VCaP (cell line): Measurements from ENCODE around the gene YWHAE.
"Not testable (repeated sequence)": the region's sequence is repeated elsewhere in the genome, so short reads cannot be mapped to it uniquely, and the experiment has no call there.

ENCODE experiments used
- H3K27ac ChIP-seq: fragments of 450-650 bp; 2 replicates; pipeline ENCODE4 v1.5.1; 2017
- CTCF ChIP-seq: fragments of 450-650 bp; conservative IDR thresholded peaks from 2 replicates; pipeline ENCODE4 v1.5.1; 2017; ENCODE audit warnings: mild to moderate bottlenecking, moderate library complexity

YWHAE gene

GRCh38 chr17:1315891-1316403, 84.1 kb downstream of the YWHAE start:
- H3K27ac ChIP-seq, result no peak overlapping the region
- TF ChIP-seq CTCF, result no peak

GRCh38 chr17:1315409-1315808, 84.6 kb downstream of the YWHAE start:
- no peak overlapping the region for H3K27ac ChIP-seq
- TF ChIP-seq CTCF, result no peak

GRCh38 chr17:1313270-1314005, 86.6 kb downstream of the YWHAE start:
- no peak overlapping the region for H3K27ac ChIP-seq
- no peak for TF ChIP-seq CTCF

GRCh38 chr17:1312261-1312870, 87.7 kb downstream of the YWHAE start:
- TF ChIP-seq CTCF, result no peak
- no peak overlapping the region for H3K27ac ChIP-seq

- H3K27ac ChIP-seq, result not testable (repeated sequence)
These were observed 92.2 kb downstream of the YWHAE start for GRCh38 chr17:1307829-1308228.

GRCh38 chr17:1304962-1305563, 95.0 kb downstream of the YWHAE start:
- no peak overlapping the region for H3K27ac ChIP-seq
- TF ChIP-seq CTCF, result no peak

- TF ChIP-seq CTCF, result no peak
- H3K27ac ChIP-seq, result no peak overlapping the region
These were observed 95.5 kb downstream of the YWHAE start for GRCh38 chr17:1304522-1304921.

GRCh38 chr17:1302761-1303160, 97.3 kb downstream of the YWHAE start:
- no peak overlapping the region for H3K27ac ChIP-seq
- no peak for TF ChIP-seq CTCF
